Calu3 (cell line): ENCODE results near the gene SLC7A6OS. TPM values are rescaled to one million over a fixed set of nuclear protein-coding genes. Genes with fewer than 3 reads are reported as not detected.

Experiments used
- BruUV-seq: library from RNA; stranded (reverse); fragments of 400-500 nt; replicated peaks from 2 replicates; lab custom pipeline; 2021; lab: Mats Ljungman, UMichigan
- CTCF ChIA-PET: fragments of 300-600 bp; sonication (Branson Sonifier 250); formaldehyde crosslinking; loops from one replicate; lab custom pipeline; 2022; ENCODE audit warnings: antibody characterized with exemption; lab: Charles Lee
- DNase-seq: peaks from one replicate; pipeline ENCODE4 v3.0.0; 2022
- H3K27ac Mint-ChIP-seq: one replicate; pipeline ENCODE4 v1.8.0; 2022; ENCODE audit warnings: mixed read lengths; ENCODE audit not compliant: unreplicated experiment
- H3K27me3 Mint-ChIP-seq: one replicate; pipeline ENCODE4 v1.8.0; 2022; ENCODE audit warnings: mixed read lengths; ENCODE audit not compliant: unreplicated experiment
- H3K36me3 Mint-ChIP-seq: one replicate; pipeline ENCODE4 v1.8.0; 2022; ENCODE audit warnings: mild to moderate bottlenecking, moderate library complexity, mixed read lengths; ENCODE audit not compliant: insufficient read depth, unreplicated experiment
- H3K4me1 Mint-ChIP-seq: one replicate; pipeline ENCODE4 v1.8.0; 2022; ENCODE audit warnings: mild to moderate bottlenecking, low read depth, mixed read lengths; ENCODE audit not compliant: unreplicated experiment
- H3K4me3 Mint-ChIP-seq: one replicate; pipeline ENCODE4 v1.8.0; 2022; ENCODE audit warnings: mild to moderate bottlenecking, low read depth, moderate library complexity, mixed read lengths; ENCODE audit not compliant: unreplicated experiment
- H3K9me3 Mint-ChIP-seq: one replicate; pipeline ENCODE4 v1.8.0; 2022; ENCODE audit warnings: low read depth, mixed read lengths; ENCODE audit not compliant: unreplicated experiment
- intact Hi-C: fragments of 100-400 bp; cut with micrococcal nuclease; formaldehyde crosslinking; loops from one replicate; pipeline ENCODE4 v1.10.0; 2022; ENCODE audit not compliant: unreplicated experiment
- total RNA-seq: library from RNA; stranded (reverse); gene quantifications from 2 replicates; pipeline ENCODE4 v1.2.3, GENCODE V29; 2022
- TF ChIP-seq, protein P1 (sequence below): fragments of 200-600 bp; IDR thresholded peaks from one replicate; pipeline ENCODE4 v1.8.0; 2022; ENCODE audit warnings: antibody characterized with exemption; ENCODE audit not compliant: unreplicated experiment

The SLC7A6OS gene
- total RNA-seq, 1 experiment from 2014 or later: 28.4 TPM

DNA sequence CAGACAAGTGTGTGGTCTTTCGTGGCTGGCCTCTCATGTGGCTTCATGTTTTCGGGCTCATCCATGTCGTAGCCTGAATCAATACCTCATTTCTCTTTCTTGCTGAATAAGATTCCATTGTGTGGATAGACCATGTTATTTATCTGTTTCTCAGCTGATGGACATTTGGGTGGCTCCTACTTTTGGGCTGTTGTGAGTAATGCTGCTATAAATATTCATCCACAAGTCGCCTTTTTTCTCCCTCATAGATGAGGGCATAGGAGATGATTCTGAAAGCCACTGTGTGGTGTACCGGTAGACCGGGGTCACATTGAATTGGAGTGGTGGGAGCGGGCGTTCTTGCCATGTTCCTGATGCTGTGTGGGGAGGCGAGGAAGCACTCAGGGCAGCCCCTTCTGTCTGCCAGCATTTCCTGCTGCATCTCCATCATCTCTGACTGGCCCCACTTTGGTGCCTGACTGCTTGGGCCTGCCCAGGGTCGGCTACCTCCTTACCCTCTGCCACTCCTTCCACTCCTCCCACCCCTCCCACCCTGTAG, 40.1 kb upstream of the SLC7A6OS start:
- DNase-seq: no peak
- BruUV-seq: no TSS peak
- Mint-ChIP-seq H3K27me3 (no peaks in the 10 kb centered on the region), H3K4me3 (no peak overlapping the region), H3K36me3 (peaks cover 38% of the 10 kb centered on the region), H3K27ac (no peak overlapping the region), H3K4me1 (no peaks in the 10 kb centered on the region), H3K9me3 (no peaks in the 10 kb centered on the region)
- TF ChIP-seq, protein P1, sequence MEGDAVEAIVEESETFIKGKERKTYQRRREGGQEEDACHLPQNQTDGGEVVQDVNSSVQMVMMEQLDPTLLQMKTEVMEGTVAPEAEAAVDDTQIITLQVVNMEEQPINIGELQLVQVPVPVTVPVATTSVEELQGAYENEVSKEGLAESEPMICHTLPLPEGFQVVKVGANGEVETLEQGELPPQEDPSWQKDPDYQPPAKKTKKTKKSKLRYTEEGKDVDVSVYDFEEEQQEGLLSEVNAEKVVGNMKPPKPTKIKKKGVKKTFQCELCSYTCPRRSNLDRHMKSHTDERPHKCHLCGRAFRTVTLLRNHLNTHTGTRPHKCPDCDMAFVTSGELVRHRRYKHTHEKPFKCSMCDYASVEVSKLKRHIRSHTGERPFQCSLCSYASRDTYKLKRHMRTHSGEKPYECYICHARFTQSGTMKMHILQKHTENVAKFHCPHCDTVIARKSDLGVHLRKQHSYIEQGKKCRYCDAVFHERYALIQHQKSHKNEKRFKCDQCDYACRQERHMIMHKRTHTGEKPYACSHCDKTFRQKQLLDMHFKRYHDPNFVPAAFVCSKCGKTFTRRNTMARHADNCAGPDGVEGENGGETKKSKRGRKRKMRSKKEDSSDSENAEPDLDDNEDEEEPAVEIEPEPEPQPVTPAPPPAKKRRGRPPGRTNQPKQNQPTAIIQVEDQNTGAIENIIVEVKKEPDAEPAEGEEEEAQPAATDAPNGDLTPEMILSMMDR: no peak
- intact Hi-C loops: no loop called here
- CTCF ChIA-PET: interaction anchor here (0.5 kb wide), 1 partner anchor 282 kb away, joined by 4 read pairs; no protein-coding TSS in a partner anchor

DNA sequence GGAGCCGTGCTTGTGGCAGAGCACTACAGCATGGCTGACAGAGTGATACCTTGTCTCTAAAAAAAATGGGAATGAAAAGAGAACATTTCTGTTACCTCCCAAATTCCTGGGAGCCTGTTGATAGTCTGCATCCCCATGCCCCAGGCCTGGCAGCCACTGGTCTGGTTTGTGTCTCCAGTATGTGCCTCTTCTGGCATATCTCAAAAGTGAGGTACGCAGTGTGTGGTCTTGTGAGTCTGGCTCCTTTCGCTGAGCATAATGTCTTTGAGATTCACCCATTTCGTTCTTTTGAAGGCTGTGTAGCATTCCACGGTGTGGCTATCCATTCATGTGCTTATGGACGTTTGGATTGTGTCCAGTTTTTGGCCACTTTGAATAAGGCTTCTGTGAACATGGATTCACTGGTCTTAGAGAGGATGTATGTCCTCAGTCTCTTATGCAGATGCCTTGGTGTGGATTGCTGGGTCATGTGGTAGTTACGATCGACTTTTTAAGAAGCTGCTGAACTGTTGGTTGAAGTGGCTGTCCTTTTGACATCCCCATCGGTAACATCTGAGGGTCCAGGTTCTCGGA, 39.2 kb upstream of the SLC7A6OS start:
- Mint-ChIP-seq H3K9me3 (no peaks in the 10 kb centered on the region), H3K36me3 (peaks cover 32% of the 10 kb centered on the region), H3K27ac (no peak overlapping the region), H3K4me1 (no peaks in the 10 kb centered on the region), H3K4me3 (no peak overlapping the region), H3K27me3 (no peaks in the 10 kb centered on the region)
- TF ChIP-seq, protein P1: no peak
- CTCF ChIA-PET: interaction anchor here (0.5 kb wide), 1 partner anchor 281 kb away, joined by 4 read pairs; no protein-coding TSS in a partner anchor
- no peak for DNase-seq
- intact Hi-C loops: no loop called here
- no TSS peak for BruUV-seq

DNA sequence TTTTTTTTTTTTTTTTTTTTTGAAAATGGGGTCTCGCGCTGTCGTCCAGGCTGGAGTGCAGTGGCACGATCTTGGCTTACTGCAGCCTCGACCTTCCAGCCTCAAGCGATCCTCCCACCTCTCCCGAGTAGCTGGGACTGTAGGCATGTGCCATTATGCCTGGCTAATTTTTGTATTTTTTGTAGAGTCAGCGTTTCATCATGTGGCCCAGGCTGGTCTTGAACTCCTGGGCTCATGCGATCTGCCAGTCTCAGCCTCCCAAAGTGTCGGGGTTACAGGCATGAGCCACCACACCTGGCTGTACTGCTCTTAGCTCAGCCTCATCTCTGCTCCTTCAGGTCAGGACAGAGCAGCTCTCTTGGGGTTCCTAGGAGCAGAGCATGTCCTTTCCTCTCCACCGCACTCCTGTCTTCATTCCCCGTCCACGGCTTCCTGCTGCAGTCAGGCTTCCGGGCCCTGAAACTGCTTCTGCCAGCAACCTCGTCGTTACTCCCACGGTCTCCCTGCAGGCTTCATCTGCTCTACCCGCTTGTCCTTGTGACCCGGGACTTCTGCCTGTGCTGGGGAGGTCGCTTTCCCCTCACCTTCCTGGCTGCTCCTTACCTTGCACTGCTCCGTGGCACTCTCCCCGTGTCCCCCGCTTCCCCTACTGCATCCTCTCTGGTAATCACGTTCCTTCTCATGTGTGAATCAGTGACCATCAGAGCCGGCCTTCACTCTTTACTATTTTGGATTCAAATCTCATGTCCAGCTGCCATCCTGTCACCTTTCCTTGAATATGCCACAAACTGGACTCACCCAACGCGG, 38.1 kb upstream of the SLC7A6OS start:
- no peak overlapping the region for H3K27ac Mint-ChIP-seq
- intact Hi-C loops: no loop called here
- no peak for DNase-seq
- H3K36me3 Mint-ChIP-seq: peaks cover 30% of the 10 kb centered on the region
- H3K4me1 Mint-ChIP-seq: no peaks in the 10 kb centered on the region
- no peaks in the 10 kb centered on the region for H3K27me3 Mint-ChIP-seq
- CTCF ChIA-PET: no interaction called here
- TF ChIP-seq, protein P1: no peak
- BruUV-seq: no TSS peak
- no peak overlapping the region for H3K4me3 Mint-ChIP-seq
- H3K9me3 Mint-ChIP-seq: no peaks in the 10 kb centered on the region

DNA sequence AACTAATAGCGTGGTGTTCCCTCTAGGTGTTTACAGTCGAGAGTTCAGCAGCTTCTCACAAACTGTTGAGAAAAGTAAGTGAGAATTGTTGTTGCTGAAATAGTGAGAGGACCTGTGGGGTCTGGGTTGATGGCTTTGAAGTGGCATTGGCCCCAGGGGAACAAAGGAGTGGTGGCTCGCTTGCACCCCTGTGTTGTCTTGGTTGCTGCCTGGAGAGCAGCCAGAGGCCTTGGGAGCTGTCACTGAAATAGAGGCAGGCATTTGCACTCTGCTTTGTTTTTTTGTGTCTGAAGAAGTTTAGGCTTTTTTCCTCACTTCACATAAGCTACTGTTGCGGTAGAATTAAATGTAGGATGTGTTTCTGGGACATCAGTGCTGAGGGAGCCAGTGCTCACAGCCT, 36.9 kb upstream of the SLC7A6OS start:
- TF ChIP-seq, protein P1: no peak
- no peaks in the 10 kb centered on the region for H3K4me1 Mint-ChIP-seq
- H3K27ac Mint-ChIP-seq: no peak overlapping the region
- CTCF ChIA-PET: no interaction called here
- no peaks in the 10 kb centered on the region for H3K27me3 Mint-ChIP-seq
- DNase-seq: no peak
- H3K4me3 Mint-ChIP-seq: no peak overlapping the region
- no peaks in the 10 kb centered on the region for H3K9me3 Mint-ChIP-seq
- H3K36me3 Mint-ChIP-seq: peaks cover 30% of the 10 kb centered on the region
- intact Hi-C loops: no loop called here
- no TSS peak for BruUV-seq
